Stimulated activated CD8-positive, alpha-beta memory T cell treated with anti-CD3 and anti-CD28 coated beads, Interleukin-12 subunit alpha, Interleukin-12 subunit beta, amount 100 ng/mL, for 24 hours (primary cell): ENCODE data around the gene ATF6B.
A peak's percentile ranks its signal among the peaks of the same experiment; 100 is the strongest.

Source experiments
- DNase-seq: peaks from one replicate; pipeline ENCODE4 v3.0.0-alpha.2; 2020; ENCODE audit errors: extremely low read depth

ATF6B gene

GRCh38 chr6:32131439-32131948, 3.4 kb upstream of the ATF6B start:
- no peak for DNase-seq

GRCh38 chr6:32129297-32130088, 1.4 kb upstream of the ATF6B start:
- DNase-seq = no peak

GRCh38 chr6:32128751-32129296, 778 bp upstream of the ATF6B start:
- no peak for DNase-seq

GRCh38 chr6:32127409-32127716, 683 bp downstream of the ATF6B start:
- DNase-seq = no peak

- DNase-seq = no peak
Measured at GRCh38 chr6:32126880-32127279, 1.2 kb downstream of the ATF6B start.

- DNase-seq = no peak
Measured at GRCh38 chr6:32123681-32124080, 4.4 kb downstream of the ATF6B start.

GRCh38 chr6:32120573-32121059, 7.4 kb downstream of the ATF6B start:
- DNase-seq = no peak

- DNase-seq = peak; percentile 22
Measured at GRCh38 chr6:32118782-32119628, 9.0 kb downstream of the ATF6B start.

- DNase-seq = no peak
Measured at GRCh38 chr6:32117461-32117860, 10.6 kb downstream of the ATF6B start.

GRCh38 chr6:32116674-32117073, 11.4 kb downstream of the ATF6B start:
- no peak for DNase-seq

GRCh38 chr6:32115623-32116022, 12.4 kb downstream of the ATF6B start:
- DNase-seq = no peak

- no peak for DNase-seq
Measured at GRCh38 chr6:32114796-32115195, 13.2 kb downstream of the ATF6B start.

GRCh38 chr6:32113386-32114352, 14.4 kb downstream of the ATF6B start:
- DNase-seq = no peak

GRCh38 chr6:32112431-32112980, 15.5 kb downstream of the ATF6B start:
- no peak for DNase-seq

GRCh38 chr6:32111424-32112066, 16.5 kb downstream of the ATF6B start:
- DNase-seq = no peak

- DNase-seq = no peak
Measured at GRCh38 chr6:32110632-32111031, 17.4 kb downstream of the ATF6B start.

- no peak for DNase-seq
Measured at GRCh38 chr6:32109765-32110160, 18.3 kb downstream of the ATF6B start.

GRCh38 chr6:32109114-32109764, 18.8 kb downstream of the ATF6B start, which contains the start of gene TNXB:
TNXB (minus strand) TSS chr6:32109338; CDS start chr6:32098198, 11,140 bp downstream.
- DNase-seq = no peak

- DNase-seq = no peak
Measured at GRCh38 chr6:32108727-32109113, 19.3 kb downstream of the ATF6B start.

- DNase-seq = no peak
Measured at GRCh38 chr6:32108094-32108627, 19.9 kb downstream of the ATF6B start.
